K562 (cell line): ENCODE data around the gene PIGC.

Experiments
- BRCA1 ChIP-seq, 2 experiments: fragments of 450-650 bp in 1 of 2; sonication (generic) in 1 of 2; formaldehyde crosslinking in 1 of 2; IDR thresholded peaks; 2 replicates each; pipeline versions ENCODE4 v1.5.0 to v1.6.1; 2017 to 2020; ENCODE audit warnings: mild to moderate bottlenecking in 1 of 2, missing genetic modification reagents in 1 of 2
- CBX5 ChIP-seq: IDR thresholded peaks from 2 replicates; pipeline ENCODE4 v1.6.1; 2014; ENCODE audit warnings: low read depth, borderline replicate concordance
- NCOA1 ChIP-seq: fragments of 450-650 bp; IDR thresholded peaks from 2 replicates; pipeline ENCODE4 v1.6.1; 2016; ENCODE audit warnings: low read depth
- NR2C2 ChIP-seq, 2 experiments: fragments of 200-800 bp in 1 of 2; sonication (Bioruptor generic) in 1 of 2; sonication (generic) in 1 of 2; formaldehyde crosslinking in 1 of 2; IDR thresholded peaks; 2 replicates each; pipeline versions ENCODE4 v1.6.1 to v1.8.0; 2016 to 2022; ENCODE audit warnings: mild to moderate bottlenecking in 1 of 2, missing compliant biosample characterization in 1 of 2, missing genetic modification characterization in 1 of 2, missing genetic modification reagents in 1 of 2
- PML ChIP-seq: IDR thresholded peaks from 2 replicates; pipeline ENCODE4 v1.6.1; 2012; ENCODE audit warnings: low read length, inconsistent platforms
- SIN3A ChIP-seq, 2 experiments: fragments of 150-350 bp in 1 of 2; IDR thresholded peaks; 2 replicates each; pipeline ENCODE4 v1.6.1; 2011 to 2016; ENCODE audit warnings: borderline replicate concordance in 2 of 2, low read depth in 2 of 2, low read length in 2 of 2, mild to moderate bottlenecking in 2 of 2, moderate library complexity in 2 of 2; ENCODE audit not compliant: control insufficient read depth in 1 of 2
- TAF1 ChIP-seq: IDR thresholded peaks from 2 replicates; pipeline ENCODE4 v1.6.1; 2011; ENCODE audit warnings: mild to moderate bottlenecking, low read length, moderate library complexity; ENCODE audit not compliant: insufficient read depth, control insufficient read depth, severe bottlenecking; ENCODE audit errors: extremely low read depth
- TBP ChIP-seq: optimal IDR thresholded peaks from 2 replicates; pipeline ENCODE3; 2011; ENCODE audit warnings: low read depth, low read length, improper control_type of control experiment
- WHSC1 ChIP-seq: IDR thresholded peaks from one replicate; pipeline ENCODE4 v1.6.1; 2012; ENCODE audit warnings: low read length, control low read depth, inconsistent platforms

DNA sequence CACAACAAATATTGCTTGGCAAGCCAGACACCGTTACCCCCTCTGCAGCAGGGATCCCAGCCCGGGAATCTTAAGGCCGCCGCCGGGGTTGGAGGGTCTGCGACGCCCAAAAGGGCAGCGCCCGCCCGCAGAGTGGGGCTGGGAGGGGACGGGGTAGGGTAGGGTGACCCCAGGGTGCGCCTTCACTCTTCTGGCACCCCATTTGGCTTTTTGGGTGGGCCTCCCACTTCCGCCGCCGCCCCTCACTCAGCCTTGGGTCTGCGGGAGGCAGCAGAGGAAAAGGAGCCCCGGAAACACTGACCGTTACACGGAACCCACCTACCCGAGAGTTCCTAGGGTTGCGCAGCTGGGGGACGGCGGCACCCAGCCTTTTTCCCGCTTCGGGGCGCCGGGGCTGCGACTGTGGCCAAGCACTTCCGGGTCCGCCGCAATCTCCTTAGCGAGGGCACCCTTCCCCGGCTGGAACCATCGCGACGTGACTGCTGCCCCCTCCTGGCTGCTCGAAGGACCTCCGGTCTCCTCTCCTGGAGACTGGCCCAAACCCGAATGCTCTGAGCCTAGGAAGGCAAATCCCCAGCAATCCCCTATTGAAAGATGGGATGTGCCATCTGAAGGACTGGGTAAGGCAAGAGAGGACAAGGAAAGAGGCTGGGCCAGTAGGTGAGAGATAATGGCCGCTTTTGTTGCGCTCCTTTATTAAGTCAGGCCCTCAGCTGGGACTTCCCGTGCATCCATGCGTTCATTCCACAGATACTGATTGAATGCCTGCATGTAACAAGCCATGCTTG lies at the start of gene PIGC:
- TF ChIP-seq NR2C2 (CRISPR knock-in tag; IDR thresholded peaks at IDR 0.05) (peak; percentile 96), NR2C2 (tag; IDR thresholded peaks at IDR 0.05) (peak; percentile 99), TBP (peak; percentile 81), NCOA1 (peak; percentile 83), CBX5 (no peak), PML (peak; percentile 52; the same call in 1 of the 2 replicates), SIN3A (IDR thresholded peaks at IDR 0.05; ENCODE audit: borderline replicate concordance in 2 of 2, control insufficient read depth in 1 of 2, low read depth in 2 of 2, low read length in 2 of 2) (peak in 1 of 2 experiments; percentile 78; a peak in 1 of 4 replicates), WHSC1 (no peak), BRCA1 (IDR thresholded peaks at IDR 0.05) (no peak), BRCA1 (CRISPR knock-in tag; IDR thresholded peaks at IDR 0.05) (no peak), TAF1 (peak; percentile 89)
